NCI-H82 treated with DMSO at 0.1 percent for 48 hours (cell line): Measurements from ENCODE around the gene CAAP1.
A peak's percentile ranks its signal among the peaks of the same experiment; 100 is the strongest.
"Not testable (repeated sequence)": the region's sequence is repeated elsewhere in the genome, so short reads cannot be mapped to it uniquely, and the experiment has no call there.

Source experiments
- DNase-seq: peaks from one replicate; lab custom pipeline; 2025; ENCODE audit not compliant: unreplicated experiment; lab: John Stamatoyannopoulos, UW

Gene CAAP1

GRCh38 chr9:26892251-26893029 is at the start of gene CAAP1:
CAAP1 (minus strand) TSS chr9:26892802; CDS start chr9:26892715, 87 bp downstream.
- peak; percentile 55 for DNase-seq

GRCh38 chr9:26940779-26941178 is 48.2 kb upstream of the CAAP1 start:
- DNase-seq, result no peak

- no peak for DNase-seq
Measured at GRCh38 chr9:26939955-26940711, 47.5 kb upstream of the CAAP1 start.

- DNase-seq, result no peak
Measured at GRCh38 chr9:26937816-26938371, 45.3 kb upstream of the CAAP1 start.

- DNase-seq, result no peak
Measured at GRCh38 chr9:26935847-26936246, 43.2 kb upstream of the CAAP1 start.

- DNase-seq, result no peak
Measured at GRCh38 chr9:26928902-26929495, 36.4 kb upstream of the CAAP1 start.

GRCh38 chr9:26925609-26926008 is 33.0 kb upstream of the CAAP1 start:
- DNase-seq, result no peak

- DNase-seq, result no peak
Measured at GRCh38 chr9:26919698-26920097, 27.1 kb upstream of the CAAP1 start.

- no peak for DNase-seq
Measured at GRCh38 chr9:26913138-26913668, 20.6 kb upstream of the CAAP1 start.

GRCh38 chr9:26904671-26905070 is 12.1 kb upstream of the CAAP1 start:
- DNase-seq, result no peak

- no peak for DNase-seq
Measured at GRCh38 chr9:26904070-26904469, 11.5 kb upstream of the CAAP1 start.

- no peak for DNase-seq
Measured at GRCh38 chr9:26893030-26893676, 551 bp upstream of the CAAP1 start.

GRCh38 chr9:26891726-26892125 is 876 bp downstream of the CAAP1 start:
- no peak for DNase-seq

- no peak for DNase-seq
Measured at GRCh38 chr9:26888271-26888670, 4.3 kb downstream of the CAAP1 start.

- DNase-seq, result no peak
Measured at GRCh38 chr9:26882154-26882553, 10.4 kb downstream of the CAAP1 start.

GRCh38 chr9:26880262-26880661 is 12.3 kb downstream of the CAAP1 start:
- DNase-seq, result no peak

- DNase-seq, result not testable (repeated sequence)
Measured at GRCh38 chr9:26875155-26875554, 17.4 kb downstream of the CAAP1 start.

GRCh38 chr9:26870292-26870691 is 22.3 kb downstream of the CAAP1 start:
- DNase-seq, result no peak

- no peak for DNase-seq
Measured at GRCh38 chr9:26863074-26863473, 29.5 kb downstream of the CAAP1 start.

GRCh38 chr9:26856413-26857032 is 36.1 kb downstream of the CAAP1 start:
- peak; percentile 12 for DNase-seq
